ENCODE results near the gene IGSF22. TPM values are rescaled to one million over a fixed set of nuclear protein-coding genes. Genes with fewer than 3 reads are reported as not detected.

Gene IGSF22
- total and polyA plus RNA-seq, 9 donors, result 0.11 to 1.5 (median 1.0) TPM; not detected in 1

GRCh38 chr11:18743900-18744514 lies 18.0 kb upstream of the IGSF22 start:
- intact Hi-C loops (cut with DNase I), result loop anchor here in 1 of 4 donors (10.0 kb wide), 1 partner anchor 981 kb away; no protein-coding TSS in a partner anchor

GRCh38 chr11:18743365-18743764 lies 17.4 kb upstream of the IGSF22 start:
- no peak overlapping the region for H3K4me3 ChIP-seq
- no peaks in the 10 kb centered on the region for H3K4me1 ChIP-seq (ENCODE audit: insufficient read depth)
- H3K9me3 ChIP-seq, result no peaks in the 10 kb centered on the region
- no peak overlapping the region for H3K27ac ChIP-seq
- intact Hi-C loops (cut with DNase I), result loop anchor here in 1 of 4 donors (10.0 kb wide), 1 partner anchor 981 kb away; no protein-coding TSS in a partner anchor
- no peak for TF ChIP-seq EP300 (IDR thresholded peaks at IDR 0.05)
- no peak for TF ChIP-seq POLR2A (IDR thresholded peaks at IDR 0.05)
- TF ChIP-seq CTCF (IDR thresholded peaks at IDR 0.05), result no peak
- no peak for DNase-seq
- no peaks in the 10 kb centered on the region for H3K36me3 ChIP-seq
- 93 to 94% (median 93%) methylated on average over 10 of the region's 10 CpGs for WGBS, 3 donors
- no peaks in the 10 kb centered on the region for H3K27me3 ChIP-seq

More at GRCh38 chr11:18743900-18744514, 18.0 kb upstream of the IGSF22 start:
- Histone ChIP-seq H3K27ac (no peak overlapping the region), H3K4me3 (no peak overlapping the region), H3K36me3 (no peaks in the 10 kb centered on the region), H3K27me3 (no peaks in the 10 kb centered on the region), H3K9me3 (no peaks in the 10 kb centered on the region), H3K4me1 (ENCODE audit: insufficient read depth) (no peaks in the 10 kb centered on the region)
- DNase-seq, result no peak
- TF ChIP-seq EP300 (IDR thresholded peaks at IDR 0.05), result no peak
- TF ChIP-seq CTCF (IDR thresholded peaks at IDR 0.05), result no peak
- no peak for TF ChIP-seq POLR2A (IDR thresholded peaks at IDR 0.05)
- WGBS, 3 donors, result 88 to 92% (median 90%) methylated on average over 15 of the region's 15 CpGs

- TF ChIP-seq CTCF (IDR thresholded peaks at IDR 0.05), result no peak
- no peak for TF ChIP-seq EP300 (IDR thresholded peaks at IDR 0.05)
- TF ChIP-seq POLR2A (IDR thresholded peaks at IDR 0.05), result no peak
- no peak overlapping the region for H3K4me3 ChIP-seq
- DNase-seq, result no peak
- no peaks in the 10 kb centered on the region for H3K36me3 ChIP-seq
- no peak overlapping the region for H3K27ac ChIP-seq
- H3K4me1 ChIP-seq (ENCODE audit: insufficient read depth), result no peaks in the 10 kb centered on the region
- 91 to 93% (median 92%) methylated on average over 3 of the region's 3 CpGs for WGBS, 3 donors
- no peaks in the 10 kb centered on the region for H3K9me3 ChIP-seq
- no peaks in the 10 kb centered on the region for H3K27me3 ChIP-seq
- intact Hi-C loops (cut with DNase I), result loop anchor here in 1 of 4 donors (10.0 kb wide), 1 partner anchor 983 kb away; no protein-coding TSS in a partner anchor
Measured at GRCh38 chr11:18741783-18742182, 15.8 kb upstream of the IGSF22 start.

GRCh38 chr11:18739685-18740084 lies 13.7 kb upstream of the IGSF22 start:
- WGBS, 3 donors, result 85 to 89% (median 89%) methylated on average over 4 of the region's 4 CpGs
- H3K36me3 ChIP-seq, result no peaks in the 10 kb centered on the region

More at GRCh38 chr11:18739685-18740084, 13.7 kb upstream of the IGSF22 start:
- TF ChIP-seq POLR2A (IDR thresholded peaks at IDR 0.05), result no peak
- TF ChIP-seq CTCF (IDR thresholded peaks at IDR 0.05), result no peak
- TF ChIP-seq EP300 (IDR thresholded peaks at IDR 0.05), result no peak
- H3K4me3 ChIP-seq, result no peak overlapping the region
- H3K4me1 ChIP-seq (ENCODE audit: insufficient read depth), result no peaks in the 10 kb centered on the region
- intact Hi-C loops (cut with DNase I), result loop anchor here in 1 of 4 donors (10.0 kb wide), 1 partner anchor 985 kb away; no protein-coding TSS in a partner anchor
- H3K27me3 ChIP-seq, result no peaks in the 10 kb centered on the region
- no peaks in the 10 kb centered on the region for H3K9me3 ChIP-seq
- H3K27ac ChIP-seq, result no peak overlapping the region
- DNase-seq, result no peak

All from ovary (tissue), 9 donors.